Measurements from ENCODE around the gene DEPP1.

DEPP1 gene

DNA sequence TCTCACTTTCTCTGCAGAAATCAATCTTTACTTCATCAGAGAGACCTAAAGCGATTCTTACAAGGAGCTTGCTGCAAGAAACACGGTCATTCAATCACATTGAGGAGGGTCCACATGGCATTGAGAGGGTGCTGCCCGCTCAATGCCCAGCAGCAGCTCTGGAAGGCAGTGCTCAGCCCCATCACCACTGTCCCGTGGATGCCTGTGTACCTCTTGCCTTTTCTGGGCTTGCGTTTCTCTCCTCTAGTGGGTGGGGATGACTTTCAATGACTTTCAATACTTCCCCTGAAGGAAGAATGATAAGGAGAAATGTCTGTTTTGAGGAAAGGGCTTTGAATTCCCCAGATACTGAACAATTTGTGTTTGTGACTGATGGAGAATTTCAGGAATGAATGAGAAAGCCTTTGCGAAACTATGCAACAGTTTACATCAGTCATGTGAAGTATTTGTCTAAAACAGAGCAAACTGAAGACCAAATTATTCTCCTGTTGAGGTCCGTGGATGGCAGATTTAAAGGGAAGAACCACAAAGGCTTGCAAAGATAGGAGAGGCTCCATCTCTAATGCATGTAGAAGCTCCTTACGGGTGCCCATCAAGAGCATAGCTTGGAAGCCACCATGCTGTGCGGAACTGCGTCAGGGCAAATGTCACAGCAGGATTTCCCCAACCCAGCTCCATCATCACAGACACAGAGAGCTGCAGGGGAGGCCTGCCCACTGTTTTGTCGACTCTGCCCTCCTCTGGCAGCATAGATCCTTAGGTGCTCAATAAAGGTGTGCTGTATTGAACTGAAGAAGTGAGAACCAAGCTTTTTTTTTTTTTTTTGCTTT lies 15.5 kb upstream of the DEPP1 start:
- no peak for DNase-seq (ENCODE audit: extremely low read depth in 1 of 2, low read depth in 1 of 2)

DNA sequence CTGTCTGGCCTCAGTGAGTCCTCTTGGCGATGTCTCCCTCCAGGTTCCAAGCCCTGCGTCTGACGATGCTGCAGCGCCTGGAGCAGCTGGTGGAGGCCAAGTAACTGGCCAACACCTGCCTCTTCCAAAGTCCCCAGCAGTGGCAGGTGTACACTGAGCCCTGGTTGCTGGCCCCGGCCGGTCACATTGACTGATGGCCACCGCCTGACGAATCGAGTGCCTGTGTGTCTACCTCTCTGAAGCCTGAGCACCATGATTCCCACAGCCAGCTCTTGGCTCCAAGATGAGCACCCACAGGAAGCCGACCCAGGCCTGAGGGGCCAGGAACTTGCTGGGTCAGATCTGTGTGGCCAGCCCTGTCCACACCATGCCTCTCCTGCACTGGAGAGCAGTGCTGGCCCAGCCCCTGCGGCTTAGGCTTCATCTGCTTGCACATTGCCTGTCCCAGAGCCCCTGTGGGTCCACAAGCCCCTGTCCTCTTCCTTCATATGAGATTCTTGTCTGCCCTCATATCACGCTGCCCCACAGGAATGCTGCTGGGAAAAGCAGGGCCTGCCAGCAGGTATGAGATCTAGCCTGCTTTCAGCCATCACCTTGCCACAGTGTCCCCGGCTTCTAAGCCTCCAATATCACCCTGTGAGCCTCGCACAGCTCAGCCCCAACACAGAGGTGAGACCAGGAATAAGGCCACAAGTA lies 14.8 kb upstream of the DEPP1 start:
- DNase-seq (ENCODE audit: extremely low read depth in 1 of 2, low read depth in 1 of 2) = no peak

DNA sequence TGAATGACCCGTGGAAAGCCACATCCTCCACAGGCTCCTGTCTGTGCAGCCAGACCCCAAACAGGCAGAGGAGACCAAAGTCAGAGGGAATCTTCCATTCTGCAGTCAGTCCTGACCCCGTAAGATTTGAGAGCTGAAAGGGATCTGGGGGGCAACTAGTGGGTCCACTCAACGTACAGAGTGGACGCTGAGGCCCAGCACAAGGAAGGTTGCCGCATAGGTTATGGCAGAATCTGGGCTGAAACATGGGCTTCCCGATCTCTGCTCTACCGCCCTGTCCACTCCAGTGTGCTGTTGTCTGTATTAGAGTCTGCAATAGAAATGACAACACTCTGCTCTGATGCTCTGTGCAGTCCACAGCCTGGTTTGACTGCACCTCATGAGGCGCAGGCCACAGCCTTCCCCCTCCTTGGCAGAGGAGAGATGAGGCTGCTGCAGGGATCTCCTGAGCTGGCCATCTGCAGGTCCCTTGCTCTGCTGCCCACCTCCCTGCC lies 14.2 kb upstream of the DEPP1 start:
- no peak for DNase-seq (ENCODE audit: extremely low read depth in 1 of 2, low read depth in 1 of 2)

DNA sequence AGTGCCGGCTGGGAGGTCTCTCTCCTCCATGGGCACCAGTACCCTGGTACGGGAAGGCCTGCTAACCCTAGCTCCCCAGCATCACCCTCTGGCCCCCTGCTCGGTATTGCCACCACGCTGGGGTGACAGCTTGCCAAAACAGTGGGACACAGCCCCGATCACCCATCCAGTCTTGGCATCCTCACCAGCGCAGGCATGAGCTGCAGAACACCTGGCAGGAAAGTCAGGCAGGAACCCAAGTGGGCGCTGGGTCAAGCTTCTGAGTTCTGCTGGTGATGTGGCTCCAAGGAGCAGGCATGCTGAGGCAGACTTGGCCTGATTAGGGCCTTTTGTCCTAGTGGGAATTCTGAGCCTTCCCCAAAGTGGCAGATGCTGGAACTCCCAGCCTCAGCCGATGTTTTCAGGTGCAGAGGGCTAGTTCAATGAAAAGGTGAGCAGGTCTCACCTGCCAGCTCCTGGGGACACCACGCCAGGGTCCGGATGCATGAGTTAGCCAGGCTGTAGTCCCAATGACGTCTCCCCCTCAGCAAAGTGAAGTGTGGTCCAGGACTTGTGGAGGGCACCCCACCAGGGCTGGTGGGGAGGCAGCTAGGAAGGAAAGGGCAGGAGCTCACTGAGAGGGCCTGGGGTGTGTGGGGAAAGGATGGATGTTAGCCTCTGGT lies 13.6 kb upstream of the DEPP1 start:
- no peak for DNase-seq (ENCODE audit: extremely low read depth in 1 of 2, low read depth in 1 of 2)

DNA sequence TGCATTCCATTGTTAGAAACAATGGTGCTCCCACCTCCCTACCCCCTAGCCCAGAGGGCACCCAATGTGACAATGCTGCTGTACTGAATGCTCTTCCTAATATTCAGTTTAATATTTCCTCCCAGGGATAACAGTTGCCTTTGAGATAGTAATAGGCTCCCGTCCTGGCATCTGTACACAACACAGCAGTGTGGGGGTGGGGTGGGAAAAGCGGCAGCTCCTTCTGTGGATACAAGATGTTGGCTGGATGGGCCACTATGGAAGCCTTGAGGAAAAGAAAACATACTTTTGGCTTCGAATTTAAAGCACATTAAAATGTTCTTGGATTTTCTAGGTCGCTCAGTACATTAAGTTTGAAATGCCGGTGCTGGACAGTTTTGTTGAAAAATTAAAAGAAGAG lies 13.0 kb upstream of the DEPP1 start:
- no peak for DNase-seq (ENCODE audit: extremely low read depth in 1 of 2, low read depth in 1 of 2)

DNA sequence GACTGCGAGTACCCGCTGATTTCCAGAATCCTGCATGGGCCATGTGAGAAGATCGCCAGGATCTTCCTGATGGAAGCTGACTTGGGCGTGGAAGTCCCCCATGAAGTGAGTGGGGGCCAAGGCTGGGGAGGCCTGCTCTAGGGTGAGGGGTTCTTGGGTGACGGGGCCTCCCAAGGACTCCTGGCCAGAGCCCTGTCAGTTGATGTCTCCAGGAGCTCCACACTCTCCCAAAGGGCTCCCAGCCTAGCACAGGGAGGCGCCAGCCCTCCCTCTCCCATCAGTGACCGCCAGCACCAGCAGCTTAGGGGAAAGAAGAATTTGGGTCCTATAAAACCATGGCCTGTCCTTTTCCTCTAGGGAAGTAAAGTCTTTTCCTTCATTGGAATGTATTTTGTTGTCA lies 12.4 kb upstream of the DEPP1 start:
- no peak for DNase-seq (ENCODE audit: extremely low read depth in 1 of 2, low read depth in 1 of 2)

DNA sequence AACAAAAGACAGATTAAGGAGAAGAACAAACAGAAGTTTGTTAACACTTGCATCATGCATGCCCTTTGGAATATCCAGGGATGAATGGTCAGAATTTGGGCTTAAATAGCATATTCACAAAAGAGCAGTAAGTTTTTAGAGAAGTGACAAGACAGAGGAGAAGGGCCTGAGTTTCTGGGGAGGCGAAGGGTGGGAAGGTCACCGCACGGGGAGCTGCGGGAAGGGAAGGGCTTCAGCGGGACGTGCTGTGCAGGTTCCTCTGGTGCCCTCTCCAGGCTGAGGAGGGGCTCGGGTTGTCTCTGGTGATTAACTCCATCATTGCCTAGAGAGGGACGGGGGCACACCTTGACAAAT lies 11.7 kb upstream of the DEPP1 start:
- DNase-seq (ENCODE audit: extremely low read depth in 1 of 2, low read depth in 1 of 2) = no peak

DNA sequence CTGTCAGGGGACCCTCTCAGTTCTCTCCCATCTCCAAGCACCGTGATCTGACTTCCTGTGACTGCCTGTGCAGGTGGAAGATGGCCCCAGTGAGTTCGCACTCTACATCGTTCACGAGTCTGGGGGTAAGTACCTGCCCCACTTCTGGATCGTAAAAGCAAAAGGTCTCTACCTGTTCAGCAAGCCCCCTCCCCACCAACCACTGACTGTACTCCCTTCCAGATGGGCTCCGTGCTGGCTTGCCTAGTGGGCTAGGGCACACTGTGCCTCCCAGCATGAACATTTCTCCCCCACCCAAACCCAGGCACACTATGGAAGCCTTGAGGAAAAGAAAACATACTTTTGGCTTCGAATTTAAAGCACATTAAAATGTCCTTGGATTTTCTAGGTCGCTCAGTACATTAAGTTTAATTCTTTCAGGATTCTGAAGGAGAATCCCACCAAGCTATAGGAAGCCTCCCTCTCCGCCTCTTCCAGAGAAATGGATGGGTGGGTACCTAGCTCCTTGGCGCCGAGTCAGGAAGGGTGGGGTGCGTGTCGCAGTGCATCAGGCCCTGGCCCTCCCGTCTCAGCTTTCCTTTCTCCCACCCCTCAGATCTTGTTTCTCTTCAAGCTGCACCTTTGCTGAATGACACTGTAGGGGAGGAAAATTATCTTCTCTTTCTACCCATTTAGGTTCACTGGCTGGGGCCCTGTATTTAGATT lies 11.1 kb upstream of the DEPP1 start:
- DNase-seq (ENCODE audit: extremely low read depth in 1 of 2, low read depth in 1 of 2) = no peak

DNA sequence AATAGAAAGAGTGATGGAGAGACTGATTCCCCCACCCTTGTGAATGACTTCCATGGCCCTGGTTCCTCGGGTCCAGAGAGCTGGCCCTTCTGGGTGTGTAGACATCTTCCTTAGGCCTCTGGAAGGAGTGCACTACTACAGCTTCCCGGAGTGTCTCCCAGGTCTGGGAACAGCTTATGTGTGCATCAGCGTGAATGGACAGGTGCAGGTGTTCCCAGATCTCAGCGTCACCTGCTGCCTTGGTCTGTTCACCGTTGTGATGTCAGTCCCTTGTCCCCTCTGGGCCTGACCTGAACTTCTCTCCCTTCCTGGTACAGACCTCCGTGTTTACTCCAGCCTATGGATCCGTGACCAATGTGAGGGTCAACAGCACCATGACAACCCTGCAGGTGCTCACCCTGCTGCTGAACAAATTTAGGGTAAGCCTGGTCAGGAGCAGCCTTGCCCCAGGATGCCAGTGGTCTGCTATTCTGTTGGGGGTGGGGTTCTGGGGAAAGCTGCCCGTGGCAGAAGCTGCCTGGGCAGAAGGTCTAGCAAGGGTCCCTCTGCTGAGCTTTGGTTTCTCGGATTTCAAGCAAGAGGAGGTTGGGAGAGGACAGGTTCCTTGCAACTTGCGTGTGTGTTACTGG lies 10.5 kb upstream of the DEPP1 start:
- no peak for DNase-seq (ENCODE audit: extremely low read depth in 1 of 2, low read depth in 1 of 2)

DNA sequence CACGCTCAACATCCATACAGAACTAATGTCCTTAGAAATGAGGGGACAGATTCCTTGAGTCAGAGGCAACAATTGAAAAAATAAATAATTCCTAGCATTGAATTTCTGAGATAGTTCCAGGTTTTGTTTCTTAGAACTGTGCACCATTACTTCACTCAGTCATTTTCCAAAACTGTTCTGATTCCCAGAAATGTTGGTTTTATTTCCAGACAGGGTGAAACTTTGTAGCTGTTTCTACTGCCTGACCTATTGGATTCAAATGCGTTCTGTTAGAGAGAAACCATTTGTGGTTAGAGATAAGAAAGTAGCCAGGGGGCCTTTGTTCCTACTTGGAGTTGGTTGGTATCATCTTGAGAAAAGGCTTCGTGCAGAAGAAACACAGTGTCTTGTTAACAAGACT lies 8.1 kb upstream of the DEPP1 start:
- DNase-seq (ENCODE audit: extremely low read depth in 1 of 2, low read depth in 1 of 2) = no peak

DNA sequence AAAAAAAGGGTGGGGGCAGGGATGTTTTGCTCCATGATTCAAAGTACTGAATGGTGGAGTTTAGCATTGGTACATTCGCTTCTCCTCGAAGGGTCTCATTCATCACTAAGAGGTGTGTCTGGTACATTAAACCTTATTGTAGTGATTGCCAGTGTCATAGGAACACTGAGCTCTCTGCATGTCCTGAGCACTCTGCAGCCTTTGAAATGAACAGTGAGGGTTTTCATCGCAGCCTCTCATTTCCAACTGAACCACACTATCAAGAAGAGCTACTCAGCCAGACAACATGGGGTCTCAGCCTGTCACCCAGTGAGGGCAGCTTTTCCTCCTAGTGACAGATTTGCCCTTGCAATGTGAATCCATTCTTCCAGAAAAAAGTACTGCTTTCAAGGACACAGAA lies 7.6 kb upstream of the DEPP1 start:
- no peak for DNase-seq (ENCODE audit: extremely low read depth in 1 of 2, low read depth in 1 of 2)

DNA sequence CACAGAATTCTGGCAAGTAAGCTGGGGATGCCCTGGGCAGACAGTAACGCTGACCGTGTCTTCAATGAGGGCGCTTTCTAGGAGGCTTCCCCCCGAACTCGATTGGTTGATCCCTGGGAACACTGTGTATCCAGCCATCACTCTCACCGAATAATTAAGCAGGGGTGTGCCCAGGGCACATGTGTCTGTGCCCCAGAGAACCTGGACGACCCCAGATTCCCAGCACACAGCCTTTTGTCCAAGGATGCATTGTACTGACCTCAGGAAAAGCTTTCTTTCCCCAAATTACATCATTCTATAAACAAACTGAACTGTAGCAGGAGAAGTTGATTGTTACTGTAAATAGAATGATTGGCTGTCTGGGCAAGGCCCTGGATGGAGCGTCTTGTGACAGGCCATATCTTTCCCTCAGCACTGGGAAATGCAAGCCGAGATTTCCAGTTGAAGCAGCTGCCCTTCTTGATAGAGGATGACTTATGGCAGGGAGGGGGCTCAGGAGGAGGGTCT lies 6.6 kb upstream of the DEPP1 start:
- DNase-seq (ENCODE audit: extremely low read depth in 1 of 2, low read depth in 1 of 2) = no peak

DNA sequence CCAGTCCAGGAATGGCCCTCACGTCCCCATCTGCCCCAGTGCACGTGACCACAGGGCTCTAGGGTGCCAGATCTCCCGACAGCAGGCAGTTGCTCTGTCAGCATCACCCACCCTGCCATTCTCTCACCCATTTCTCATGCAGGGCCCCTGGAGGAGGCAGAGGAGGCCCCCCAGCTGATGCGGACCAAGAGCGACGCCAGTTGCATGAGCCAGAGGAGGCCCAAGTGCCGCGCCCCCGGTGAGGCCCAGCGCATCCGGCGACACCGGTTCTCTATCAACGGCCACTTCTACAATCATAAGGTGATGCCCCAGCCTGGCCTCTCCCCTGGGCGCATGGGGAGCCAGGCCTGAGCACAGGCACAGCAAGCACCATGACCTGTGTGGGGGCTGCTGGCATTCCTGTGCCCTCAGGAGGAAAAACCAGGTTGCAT lies 6.1 kb upstream of the DEPP1 start:
- no peak for DNase-seq (ENCODE audit: extremely low read depth in 1 of 2, low read depth in 1 of 2)

DNA sequence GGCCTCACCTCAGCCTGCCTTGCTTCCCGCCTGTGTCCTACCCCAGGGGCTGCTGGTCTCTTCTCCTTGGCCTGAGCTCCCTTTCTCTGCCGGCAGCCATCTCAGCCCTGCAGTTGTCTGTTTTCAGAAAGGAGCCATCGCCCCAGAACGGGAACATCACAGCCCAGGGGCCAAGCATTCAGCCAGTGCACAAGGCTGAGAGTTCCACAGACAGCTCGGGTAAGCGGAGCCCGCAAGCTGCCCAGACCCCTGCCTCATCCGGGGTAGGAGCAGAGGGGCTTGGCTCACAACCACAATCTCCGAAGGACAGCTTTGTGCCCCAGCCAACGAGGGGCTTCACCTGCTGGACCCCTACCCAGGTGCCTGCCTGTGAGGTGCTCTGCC lies 5.3 kb upstream of the DEPP1 start:
- DNase-seq (ENCODE audit: extremely low read depth in 1 of 2, low read depth in 1 of 2) = no peak

DNA sequence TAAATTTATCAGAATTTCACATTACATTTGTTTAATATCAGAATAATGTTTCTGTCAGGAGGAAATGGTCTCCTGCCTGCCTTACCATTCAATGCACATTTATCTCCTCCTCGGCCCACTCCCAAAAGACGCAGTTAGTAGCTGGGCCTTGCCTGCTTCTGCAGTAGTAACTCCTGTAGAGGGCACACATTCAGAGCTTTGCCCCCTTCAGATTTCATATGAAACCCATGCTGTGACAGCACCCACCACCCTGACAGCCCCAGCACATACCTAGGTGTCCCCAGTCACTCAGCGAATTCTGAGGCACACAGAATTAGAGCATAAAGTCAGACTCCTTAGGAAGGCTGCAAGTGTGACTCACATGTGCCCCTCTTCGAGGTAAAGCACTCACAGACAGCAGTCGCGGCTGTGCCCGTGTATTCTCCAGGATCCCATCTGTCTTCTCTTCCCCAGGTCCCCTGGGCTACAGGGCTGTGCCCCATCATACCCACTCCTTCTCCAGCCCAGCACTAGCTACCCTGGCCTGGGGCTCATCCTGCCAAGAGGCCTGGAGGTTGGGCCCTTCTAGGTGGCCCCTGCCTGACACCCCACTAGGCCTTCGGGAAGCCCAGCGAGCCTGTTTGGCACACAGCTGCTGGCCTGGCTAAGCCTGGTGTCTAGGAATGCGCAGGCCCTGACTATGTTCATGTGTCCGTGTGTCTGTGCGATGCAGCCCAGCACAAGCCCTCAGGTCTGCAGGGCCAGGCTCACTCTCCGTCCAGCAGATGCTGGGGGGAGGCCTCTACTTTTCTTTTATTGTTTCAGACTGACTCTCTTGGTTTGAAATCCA lies 4.7 kb upstream of the DEPP1 start:
- DNase-seq (ENCODE audit: extremely low read depth in 1 of 2, low read depth in 1 of 2) = no peak

DNA sequence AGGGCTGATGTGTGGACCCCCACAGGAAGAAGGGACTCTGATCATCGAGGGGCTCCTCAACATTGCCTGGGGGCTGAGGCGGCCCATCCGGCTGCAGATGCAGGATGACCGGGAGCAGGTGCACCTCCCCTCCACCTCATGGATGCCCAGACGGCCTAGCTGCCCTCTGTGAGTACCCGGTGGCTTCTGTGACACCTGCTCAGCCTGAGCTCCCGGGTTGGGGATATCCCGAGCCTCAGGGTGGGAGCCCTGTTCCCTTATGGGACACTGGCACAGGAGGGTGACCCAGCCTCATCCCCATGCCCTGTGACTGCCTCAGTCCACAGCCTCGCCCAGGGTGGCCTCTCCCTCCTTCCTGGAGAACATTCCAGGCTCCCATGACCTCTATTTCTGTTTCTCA lies 3.9 kb upstream of the DEPP1 start:
- no peak for DNase-seq (ENCODE audit: extremely low read depth in 1 of 2, low read depth in 1 of 2)

DNA sequence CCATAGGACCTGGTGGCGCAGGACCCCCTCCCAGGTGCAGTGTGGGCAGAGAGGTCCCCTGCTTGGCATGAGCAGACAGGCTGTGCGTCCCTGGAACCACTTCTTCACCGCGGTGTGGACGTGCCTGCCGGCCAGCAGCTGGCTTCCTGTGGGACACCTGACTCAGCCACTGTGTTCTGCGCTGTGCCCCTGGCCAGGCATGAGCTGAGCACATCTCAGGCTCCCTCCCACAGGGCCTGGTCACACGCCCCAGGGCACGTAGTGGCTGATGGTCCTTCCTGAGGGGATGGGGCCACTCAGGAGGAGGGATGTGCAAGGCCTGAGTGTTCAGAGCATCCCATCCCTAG lies 3.5 kb upstream of the DEPP1 start:
- no peak for DNase-seq (ENCODE audit: extremely low read depth in 1 of 2, low read depth in 1 of 2)

DNA sequence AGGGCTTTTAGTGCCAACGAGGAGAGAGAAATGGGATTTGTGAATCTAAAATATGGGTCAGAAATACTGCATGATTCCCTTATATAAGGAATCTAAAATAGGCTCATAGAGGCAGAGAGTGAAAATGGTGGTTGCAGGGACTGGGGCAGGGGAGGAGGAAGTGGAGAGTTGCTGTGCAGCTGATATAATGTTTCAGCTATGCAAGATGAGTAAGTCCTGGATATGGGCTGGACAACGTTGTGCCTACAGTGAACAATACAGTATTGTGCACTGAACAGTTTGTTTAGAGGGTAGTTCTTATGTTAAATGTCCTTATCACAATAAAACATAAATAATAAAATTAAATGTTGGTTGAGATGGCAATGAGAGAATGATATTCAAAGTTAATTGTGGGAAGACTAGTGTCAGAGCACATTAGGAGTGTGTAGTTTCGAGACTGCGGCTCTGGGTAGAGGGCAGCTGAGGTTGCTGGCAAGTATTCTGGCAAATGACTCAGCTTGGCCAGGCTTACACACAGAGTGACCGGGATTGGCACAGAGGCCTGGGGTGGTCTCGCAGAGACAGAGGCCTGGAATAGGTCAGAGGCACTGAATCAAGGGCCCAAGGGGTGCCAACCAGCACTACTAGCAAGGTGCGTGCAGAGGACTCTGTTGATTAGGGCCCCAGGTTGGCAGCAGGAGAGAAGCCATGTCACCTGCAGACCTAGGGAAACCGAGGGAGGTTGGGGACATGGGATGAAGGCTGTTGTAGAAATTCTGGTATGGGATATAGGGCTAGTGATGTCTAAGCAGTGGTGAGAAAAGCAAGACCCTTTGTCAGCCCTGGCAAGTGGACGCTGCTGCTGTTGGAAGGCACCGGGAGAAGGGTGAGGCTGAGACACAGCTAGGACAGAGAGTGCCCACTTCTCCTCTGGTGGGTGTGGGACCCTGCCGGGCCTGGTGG lies 2.8 kb upstream of the DEPP1 start:
- no peak for DNase-seq (ENCODE audit: extremely low read depth in 1 of 2, low read depth in 1 of 2)

Measured in stimulated activated CD8-positive, alpha-beta memory T cell treated with anti-CD3 and anti-CD28 coated beads, Interleukin-7, amount 100 ng/mL, for 48 hours (primary cell).